ENCODE measurements around the gene MS4A3. TPM values are rescaled to one million over a fixed set of nuclear protein-coding genes. Genes with fewer than 3 reads are reported as not detected.
"Not testable (repeated sequence)": the region's sequence is repeated elsewhere in the genome, so short reads cannot be mapped to it uniquely, and the experiment has no call there.

The MS4A3 gene
- total RNA-seq: not detected

GRCh38 chr11:60056349-60056969, at the start of gene MS4A3:
Gene MS4A3 (plus strand): TSS chr11:60056665. CDS start chr11:60061161, 4,496 bp downstream.
- TF ChIP-seq POLR2A (IDR thresholded peaks at IDR 0.05) (no peak), POLR2AphosphoS5 (IDR thresholded peaks at IDR 0.05; ENCODE audit: insufficient read depth in 1 of 2, low read depth in 1 of 2) (no peak), CTCF (IDR thresholded peaks at IDR 0.05) (no peak)
- H3K4me1 ChIP-seq: no peaks in the 10 kb centered on the region
- H3K27me3 ChIP-seq: no peaks in the 10 kb centered on the region
- no peaks in the 10 kb centered on the region for H3K9me3 ChIP-seq
- H3K36me3 ChIP-seq: no peaks in the 10 kb centered on the region
- no peak for DNase-seq (ENCODE audit: extremely low spot score in 2 of 2)
- no peak within 1 kb of the TSS for H3K27ac ChIP-seq
- intact Hi-C loops (cut with DNase I): no loop called here
- H3K4me3 ChIP-seq: no peak within 1 kb of the TSS

- DNase-seq (ENCODE audit: extremely low spot score in 2 of 2): no peak
- Histone ChIP-seq H3K27ac (no peak within 1 kb of the TSS), H3K27me3 (no peaks in the 10 kb centered on the region), H3K4me1 (no peaks in the 10 kb centered on the region), H3K36me3 (no peaks in the 10 kb centered on the region), H3K9me3 (no peaks in the 10 kb centered on the region), H3K4me3 (no peak within 1 kb of the TSS)
- no peak for TF ChIP-seq POLR2A (IDR thresholded peaks at IDR 0.05)
- no peak for TF ChIP-seq POLR2AphosphoS5 (IDR thresholded peaks at IDR 0.05; ENCODE audit: insufficient read depth in 1 of 2, low read depth in 1 of 2)
- TF ChIP-seq CTCF (IDR thresholded peaks at IDR 0.05): no peak
- intact Hi-C loops (cut with DNase I): no loop called here
Measured at GRCh38 chr11:60016881-60017280, 39.6 kb upstream of the MS4A3 start, which contains the start of gene OOSP4B. Gene OOSP4B (plus strand): TSS chr11:60017181.

GRCh38 chr11:60018058-60018457, 38.4 kb upstream of the MS4A3 start:
- Histone ChIP-seq H3K27ac (no peak overlapping the region), H3K4me1 (no peaks in the 10 kb centered on the region), H3K27me3 (no peaks in the 10 kb centered on the region), H3K36me3 (no peaks in the 10 kb centered on the region), H3K9me3 (no peaks in the 10 kb centered on the region), H3K4me3 (no peak overlapping the region)
- TF ChIP-seq CTCF (IDR thresholded peaks at IDR 0.05) (no peak), POLR2A (IDR thresholded peaks at IDR 0.05) (no peak), POLR2AphosphoS5 (IDR thresholded peaks at IDR 0.05; ENCODE audit: insufficient read depth in 1 of 2, low read depth in 1 of 2) (no peak)
- no peak for DNase-seq (ENCODE audit: extremely low spot score in 2 of 2)
- intact Hi-C loops (cut with DNase I): no loop called here

GRCh38 chr11:60020376-60020775, 36.1 kb upstream of the MS4A3 start:
- DNase-seq (ENCODE audit: extremely low spot score in 2 of 2); H3K4me3 ChIP-seq; H3K36me3 ChIP-seq; intact Hi-C loops (cut with DNase I); H3K4me1 ChIP-seq; H3K27me3 ChIP-seq; H3K9me3 ChIP-seq; H3K27ac ChIP-seq: not testable (repeated sequence)

GRCh38 chr11:60029015-60029632, 27.3 kb upstream of the MS4A3 start:
- H3K36me3 ChIP-seq: no peaks in the 10 kb centered on the region
- intact Hi-C loops (cut with DNase I): no loop called here
- no peaks in the 10 kb centered on the region for H3K9me3 ChIP-seq
- H3K27me3 ChIP-seq: no peaks in the 10 kb centered on the region
- no peak overlapping the region for H3K27ac ChIP-seq
- no peak overlapping the region for H3K4me3 ChIP-seq
- DNase-seq (ENCODE audit: extremely low spot score in 2 of 2): no peak
- no peaks in the 10 kb centered on the region for H3K4me1 ChIP-seq
- no peak for TF ChIP-seq POLR2AphosphoS5 (IDR thresholded peaks at IDR 0.05; ENCODE audit: insufficient read depth in 1 of 2, low read depth in 1 of 2)
- no peak for TF ChIP-seq CTCF (IDR thresholded peaks at IDR 0.05)
- no peak for TF ChIP-seq POLR2A (IDR thresholded peaks at IDR 0.05)

All from vagina (tissue), 2 donors.